GM21737 (cell line): Measurements from ENCODE around the gene CCL2.

ENCODE experiments used
- ATAC-seq: cut with Tn5 transposase; IDR thresholded peaks from one replicate; pipeline ENCODE4 v1.9.1; 2021; ENCODE audit warnings: mild to moderate bottlenecking, moderate library complexity; ENCODE audit not compliant: unreplicated experiment

CCL2 gene

GRCh38 chr17:34237458-34237857 lies 17.6 kb upstream of the CCL2 start:
- no peak for ATAC-seq

GRCh38 chr17:34241062-34241461 lies 14.0 kb upstream of the CCL2 start:
- ATAC-seq, result no peak

- no peak for ATAC-seq
These were observed 12.3 kb upstream of the CCL2 start for GRCh38 chr17:34242587-34243363.

DNA sequence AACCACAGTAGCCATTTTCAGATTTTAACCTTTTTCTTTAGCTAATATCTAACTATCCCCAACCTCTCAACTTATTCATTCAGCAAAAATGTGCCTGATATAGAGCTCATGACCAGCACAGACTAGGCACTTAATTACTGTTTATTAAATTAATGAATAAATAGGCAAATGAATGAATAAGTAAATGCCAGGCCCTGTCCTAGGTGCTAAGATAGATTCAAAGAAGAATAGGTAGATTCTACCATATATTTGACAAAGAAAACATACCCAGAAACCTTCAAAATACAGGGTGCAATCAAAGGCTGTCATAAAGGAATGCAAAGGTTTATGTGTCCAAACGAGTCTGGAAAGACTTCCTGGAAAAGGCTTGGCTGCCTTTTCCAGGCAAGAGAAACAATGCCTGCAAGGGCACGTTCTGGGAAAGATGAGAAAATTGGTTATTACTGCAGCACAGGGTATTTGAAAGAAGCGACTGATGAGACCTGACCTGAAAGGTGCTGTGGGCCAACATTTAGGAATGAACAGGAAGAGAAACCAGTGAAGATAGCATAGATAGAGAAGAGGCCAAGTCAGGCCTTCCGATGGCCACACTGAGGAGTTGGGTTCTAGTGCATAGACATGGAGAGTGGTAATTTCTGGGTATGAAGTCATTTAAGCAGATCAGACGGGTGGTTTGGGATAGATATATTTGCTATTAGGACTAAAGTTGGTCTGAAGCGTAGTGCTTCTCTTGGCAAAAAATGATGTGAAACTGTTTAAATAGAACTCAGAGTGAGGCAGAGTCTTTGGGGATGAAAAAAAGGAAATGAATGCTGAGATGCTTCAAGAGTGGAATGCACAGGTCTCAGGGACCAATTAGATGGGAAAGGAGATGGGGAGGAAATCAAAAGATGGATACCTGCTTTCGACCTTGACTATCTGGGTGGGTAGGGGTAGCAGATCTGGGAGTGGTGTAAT lies 11.4 kb upstream of the CCL2 start:
- ATAC-seq, result no peak

GRCh38 chr17:34245351-34245905 lies 9.7 kb upstream of the CCL2 start:
- no peak for ATAC-seq

- ATAC-seq, result no peak
These were observed 8.6 kb upstream of the CCL2 start for GRCh38 chr17:34246446-34246845.

DNA sequence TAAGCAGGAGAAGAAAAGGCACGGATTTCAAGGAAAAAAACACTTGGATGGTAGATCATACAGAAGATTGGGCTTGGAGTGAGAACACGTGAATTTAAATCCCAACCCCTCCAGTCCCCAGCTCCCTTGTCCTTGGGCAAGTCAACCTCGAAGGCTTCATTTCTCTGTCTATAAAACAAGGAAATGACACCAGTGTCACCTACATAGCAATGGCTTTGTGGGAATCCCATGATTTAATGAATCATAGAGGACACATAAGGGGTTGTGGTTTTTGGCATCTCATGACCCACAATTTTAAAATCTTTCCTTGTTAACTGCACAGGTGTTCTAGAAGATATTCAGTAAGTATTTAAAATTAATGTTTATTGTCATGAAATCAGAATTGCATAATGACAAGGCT lies 8.2 kb upstream of the CCL2 start:
- ATAC-seq, result no peak

DNA sequence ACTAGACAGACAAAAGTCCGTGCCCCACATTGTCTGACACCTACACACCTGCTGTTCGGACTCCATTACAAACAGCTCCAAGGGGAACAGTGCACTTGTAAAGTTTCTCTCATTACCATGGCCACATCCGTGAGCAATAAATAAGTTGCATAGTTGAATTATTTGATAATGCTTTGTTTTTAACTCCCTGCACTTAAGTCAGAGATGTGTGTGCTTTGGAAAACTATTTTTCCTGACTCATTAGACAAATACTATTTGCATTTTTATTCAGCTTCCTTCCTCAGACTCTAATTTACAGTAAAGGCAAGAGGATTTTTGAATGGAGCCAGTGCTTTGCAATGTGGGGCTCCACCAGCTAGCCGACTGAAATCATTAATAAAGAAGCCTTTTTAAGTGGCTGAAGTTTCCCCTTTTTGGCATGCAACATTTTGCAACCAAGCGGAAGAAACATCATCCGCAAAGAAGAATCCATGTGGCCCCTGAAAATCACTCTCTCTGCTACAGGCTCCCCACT lies 6.5 kb upstream of the CCL2 start:
- no peak for ATAC-seq

DNA sequence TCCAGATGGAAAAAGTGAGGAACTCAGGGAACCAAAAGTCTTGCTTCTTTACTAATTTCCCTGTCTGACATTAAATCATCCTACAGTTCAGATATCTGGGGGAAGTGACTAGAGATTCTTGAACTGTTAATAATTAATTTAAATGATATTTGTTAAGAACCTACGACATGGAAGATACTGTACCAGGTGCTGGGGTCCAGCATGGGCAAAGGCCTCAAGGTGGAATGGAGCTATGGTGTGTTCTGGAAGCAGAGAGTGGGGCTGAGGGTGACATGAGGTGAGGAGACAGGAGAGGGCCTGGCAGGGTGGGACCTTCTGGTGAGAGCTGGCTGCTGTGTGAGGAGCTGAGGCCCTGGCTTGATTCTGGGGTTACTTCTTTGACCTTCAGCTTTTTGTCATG lies 6.0 kb upstream of the CCL2 start:
- ATAC-seq, result no peak

- ATAC-seq, result no peak
These were observed 5.6 kb upstream of the CCL2 start for GRCh38 chr17:34249478-34249877.

- ATAC-seq, result no peak
These were observed 3.9 kb upstream of the CCL2 start for GRCh38 chr17:34251186-34251585.

DNA sequence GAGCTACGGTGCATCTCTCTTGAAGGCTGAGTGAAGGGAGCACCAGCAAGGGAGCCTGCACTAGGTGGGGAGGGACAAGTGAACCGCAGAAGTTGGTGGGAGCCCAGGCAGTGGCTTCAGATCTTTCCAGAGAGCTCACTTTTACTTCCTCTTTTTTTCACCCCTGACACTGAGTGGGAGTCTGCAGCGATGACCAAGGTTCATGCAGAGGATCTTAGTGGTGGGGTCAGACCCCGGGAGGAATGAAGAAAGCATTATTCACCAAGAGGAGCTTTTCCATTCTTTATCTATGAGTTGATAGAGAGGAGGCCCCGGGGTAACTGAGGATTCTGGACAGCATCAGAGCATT lies 3.0 kb upstream of the CCL2 start:
- ATAC-seq, result no peak

DNA sequence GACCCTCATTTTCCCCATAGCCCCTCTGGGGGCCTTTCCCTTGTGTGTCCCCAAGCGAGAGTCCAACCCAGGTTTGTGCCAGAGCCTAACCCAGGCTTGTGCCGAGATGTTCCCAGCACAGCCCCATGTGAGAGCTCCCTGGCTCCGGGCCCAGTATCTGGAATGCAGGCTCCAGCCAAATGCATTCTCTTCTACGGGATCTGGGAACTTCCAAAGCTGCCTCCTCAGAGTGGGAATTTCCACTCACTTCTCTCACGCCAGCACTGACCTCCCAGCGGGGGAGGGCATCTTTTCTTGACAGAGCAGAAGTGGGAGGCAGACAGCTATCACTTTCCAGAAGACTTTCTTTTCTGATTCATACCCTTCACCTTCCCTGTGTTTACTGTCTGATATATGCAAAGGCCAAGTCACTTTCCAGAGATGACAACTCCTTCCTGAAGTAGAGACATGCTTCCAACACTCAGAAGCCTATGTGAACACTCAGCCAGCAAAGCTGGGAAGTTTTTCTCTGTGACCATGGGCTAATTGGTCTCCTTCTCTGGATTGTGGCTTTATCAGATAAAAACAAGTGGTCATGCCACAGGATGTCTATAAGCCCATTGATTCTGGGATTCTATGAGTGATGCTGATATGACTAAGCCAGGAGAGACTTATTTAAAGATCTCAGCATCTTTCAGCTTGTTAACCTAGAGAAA lies 2.5 kb upstream of the CCL2 start:
- no peak for ATAC-seq

DNA sequence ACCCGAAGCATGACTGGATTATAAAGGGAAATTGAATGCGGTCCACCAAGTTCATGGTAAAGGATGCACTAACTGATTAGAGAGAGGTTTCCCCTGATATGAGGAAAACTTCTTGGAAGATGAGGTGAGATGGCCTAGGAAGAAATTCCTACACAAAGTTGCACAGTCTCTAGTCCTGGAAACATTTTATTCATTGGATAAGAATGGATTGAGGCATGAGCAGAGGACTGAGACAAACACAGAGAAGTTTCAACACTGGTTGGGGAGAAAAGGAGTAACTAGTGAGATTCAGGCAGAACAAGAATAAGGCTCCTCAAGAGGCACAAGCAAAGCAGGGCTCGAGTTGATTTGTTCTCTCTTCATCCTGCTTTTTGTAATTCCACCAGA lies 2.0 kb upstream of the CCL2 start:
- ATAC-seq, result no peak

DNA sequence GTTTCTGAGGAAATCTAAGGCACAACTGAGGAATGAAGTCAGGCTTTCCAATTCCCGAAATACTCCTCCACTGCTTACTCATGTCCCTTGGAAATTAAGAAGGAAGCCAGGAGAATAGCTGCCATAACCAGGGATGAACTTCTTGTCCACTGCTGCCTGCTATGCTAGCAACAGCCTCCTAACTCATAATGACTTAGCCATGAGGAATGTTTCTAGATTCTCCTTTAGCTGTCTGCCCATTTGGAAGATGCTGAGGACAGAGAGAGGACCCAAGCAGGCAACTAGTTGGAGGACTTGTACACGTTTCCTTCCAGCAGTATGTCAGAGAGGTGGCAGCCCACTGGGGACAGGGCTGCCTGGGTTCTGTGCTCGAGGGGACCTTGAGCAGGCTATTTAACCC lies 939 bp upstream of the CCL2 start:
- no peak for ATAC-seq

DNA sequence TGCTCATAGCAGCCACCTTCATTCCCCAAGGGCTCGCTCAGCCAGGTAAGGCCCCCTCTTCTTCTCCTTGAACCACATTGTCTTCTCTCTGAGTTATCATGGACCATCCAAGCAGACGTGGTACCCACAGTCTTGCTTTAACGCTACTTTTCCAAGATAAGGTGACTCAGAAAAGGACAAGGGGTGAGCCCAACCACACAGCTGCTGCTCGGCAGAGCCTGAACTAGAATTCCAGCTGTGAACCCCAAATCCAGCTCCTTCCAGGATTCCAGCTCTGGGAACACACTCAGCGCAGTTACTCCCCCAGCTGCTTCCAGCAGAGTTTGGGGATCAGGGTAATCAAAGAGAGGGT lies 272 bp downstream of the CCL2 start:
- ATAC-seq, result no peak

- ATAC-seq, result no peak
These were observed 756 bp downstream of the CCL2 start for GRCh38 chr17:34255841-34256240.

DNA sequence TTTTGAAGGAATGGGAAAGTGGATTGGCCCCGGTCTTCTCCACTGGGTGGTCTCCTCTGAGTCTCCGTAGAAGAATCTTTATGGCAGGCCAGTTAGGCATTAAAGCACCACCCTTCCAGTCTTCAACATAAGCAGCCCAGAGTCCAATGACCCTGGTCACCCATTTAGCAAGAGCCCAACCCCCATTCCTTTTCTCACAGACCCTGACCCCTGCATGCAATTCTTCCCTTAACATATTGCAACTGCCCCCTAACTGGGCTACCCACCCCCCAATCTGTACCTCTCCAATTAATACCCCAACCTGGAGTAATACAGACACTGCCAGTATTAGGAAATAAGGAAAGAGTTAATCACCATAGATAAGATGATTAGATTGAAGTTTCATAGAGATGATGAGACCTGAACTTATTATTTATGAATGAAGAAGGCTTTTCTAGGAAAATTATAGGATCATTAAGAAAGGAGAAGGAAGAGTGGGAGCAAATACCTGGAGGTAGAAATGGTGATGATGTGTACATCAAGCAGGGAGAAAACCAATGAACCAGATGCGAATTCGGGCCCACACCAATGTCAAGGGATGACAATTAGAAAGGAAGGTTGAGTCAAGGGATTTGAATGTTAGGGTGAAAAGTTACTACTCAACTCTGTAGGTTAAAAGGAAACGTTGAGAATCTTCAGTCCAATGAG lies 2.4 kb downstream of the CCL2 start:
- no peak for ATAC-seq

DNA sequence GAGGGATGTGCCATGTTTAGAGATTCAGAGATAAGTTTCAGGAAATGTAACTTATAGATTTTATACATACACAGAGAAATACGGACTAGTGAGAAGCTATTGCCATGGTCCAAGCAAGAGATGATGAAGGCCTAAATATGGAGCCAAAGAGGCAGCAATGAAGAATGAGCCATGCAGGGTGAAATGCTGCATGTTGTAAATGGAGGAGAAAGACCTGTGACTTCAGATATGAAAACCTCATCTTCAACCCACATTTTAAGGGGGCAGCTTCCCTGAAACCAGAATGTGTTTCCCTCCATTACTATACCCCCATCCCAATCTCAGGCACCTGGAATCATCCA lies 2.9 kb downstream of the CCL2 start:
- ATAC-seq, result no peak

- ATAC-seq, result no peak
These were observed 4.1 kb downstream of the CCL2 start for GRCh38 chr17:34259146-34259545.

DNA sequence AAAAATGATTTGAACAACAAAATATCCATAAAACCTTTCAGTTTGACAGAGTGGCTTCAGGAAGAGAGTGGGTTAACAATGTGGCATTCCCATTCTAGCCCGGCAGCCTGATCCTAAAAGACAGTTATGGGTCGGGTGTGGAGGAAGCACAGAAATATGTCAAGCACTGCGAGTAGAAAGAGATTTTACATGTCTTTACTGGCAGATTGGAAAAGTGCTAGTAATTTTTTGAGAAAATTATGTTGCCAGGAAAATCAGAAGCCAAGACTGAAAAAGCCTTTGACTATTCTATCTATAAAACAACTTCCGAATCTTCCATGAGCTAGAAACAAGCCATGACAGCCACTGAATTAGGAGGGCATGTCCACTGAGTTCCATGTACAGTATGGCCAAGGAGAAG lies 5.8 kb downstream of the CCL2 start:
- ATAC-seq, result no peak
